SK-N-MC (cell line): Measurements from ENCODE around the gene USP9X.

Experiments
- EZH2 ChIP-seq: fragments of 200-600 bp; sonication (generic); IDR thresholded peaks from one replicate; pipeline ENCODE4 v1.6.1; 2017; ENCODE audit warnings: antibody characterized with exemption
- FOXP2 ChIP-seq: optimal IDR thresholded peaks from 2 replicates; pipeline ENCODE3; 2011; ENCODE audit warnings: mild to moderate bottlenecking, moderate library complexity; ENCODE audit not compliant: insufficient read depth; ENCODE audit errors: extremely low read length, control extremely low read depth
- POLR2AphosphoS5 ChIP-seq: IDR thresholded peaks from 2 replicates; pipeline ENCODE4 v1.6.1; 2012; ENCODE audit warnings: mild to moderate bottlenecking, low read depth, low read length, borderline replicate concordance

- TF ChIP-seq POLR2AphosphoS5 (no peak), EZH2 (no peak), FOXP2 (no peak)
Measured at GRCh38 chrX:41108007-41108406, 22.8 kb downstream of the USP9X start.
